NCI-H2196 (cell line): ENCODE measurements around the gene CCDC70.
"Not testable (repeated sequence)": the region's sequence is repeated elsewhere in the genome, so short reads cannot be mapped to it uniquely, and the experiment has no call there.

ENCODE experiments used
- DNase-seq: peaks from one replicate; lab custom pipeline; 2025; ENCODE audit not compliant: unreplicated experiment; lab: John Stamatoyannopoulos, UW

CCDC70 gene

DNA sequence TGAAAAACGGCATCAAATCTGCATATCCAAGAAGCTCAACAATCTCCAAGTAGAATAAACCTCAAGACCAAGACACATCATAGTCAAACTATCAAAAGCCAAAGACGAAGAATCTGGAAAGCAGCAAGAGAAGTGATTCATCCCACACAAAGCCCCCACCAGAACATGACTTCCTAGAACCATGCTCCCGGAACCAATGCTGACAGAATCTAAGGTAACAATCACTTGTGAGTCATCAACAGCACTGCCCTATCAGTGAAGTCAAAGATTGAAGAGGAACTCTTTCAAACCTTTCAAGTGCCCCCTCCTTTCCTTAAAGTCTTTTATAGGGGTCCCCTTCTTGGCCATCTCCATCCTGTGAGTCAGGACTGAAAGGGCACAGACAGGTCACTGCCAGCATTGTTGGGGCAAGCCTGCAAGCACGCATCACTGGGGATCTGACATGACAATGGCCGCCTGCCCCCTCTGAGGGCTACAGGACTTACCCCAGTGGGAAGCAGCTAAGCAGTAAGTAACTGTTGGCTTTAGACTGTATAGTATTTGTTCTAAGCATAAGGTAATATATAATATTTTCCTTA lies at the start of gene CCDC70:
CCDC70 (plus strand) TSS at position 247 of the 578 bp plus-strand sequence. CDS start 3,443 bp downstream, outside the sequence.
- no peak for DNase-seq

DNA sequence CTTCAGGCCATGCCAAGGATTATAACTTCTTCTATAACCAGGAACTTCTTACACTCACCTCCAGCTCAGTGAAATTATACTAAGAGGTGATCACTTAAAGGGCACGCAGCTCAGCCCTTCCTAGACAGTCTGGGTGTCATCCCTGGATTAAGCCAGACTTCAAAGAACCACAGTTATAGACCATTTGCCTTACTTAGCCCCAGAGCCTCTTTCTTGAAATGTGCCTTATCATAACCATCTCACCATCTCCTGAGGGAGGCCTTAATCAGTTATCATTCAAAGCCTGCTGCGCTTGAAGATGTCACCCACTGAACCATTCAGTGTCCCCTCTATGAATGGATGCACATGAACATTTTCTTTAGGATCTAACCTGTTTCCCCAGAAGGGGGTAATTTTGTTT lies 47.7 kb upstream of the CCDC70 start:
- DNase-seq: no peak

DNA sequence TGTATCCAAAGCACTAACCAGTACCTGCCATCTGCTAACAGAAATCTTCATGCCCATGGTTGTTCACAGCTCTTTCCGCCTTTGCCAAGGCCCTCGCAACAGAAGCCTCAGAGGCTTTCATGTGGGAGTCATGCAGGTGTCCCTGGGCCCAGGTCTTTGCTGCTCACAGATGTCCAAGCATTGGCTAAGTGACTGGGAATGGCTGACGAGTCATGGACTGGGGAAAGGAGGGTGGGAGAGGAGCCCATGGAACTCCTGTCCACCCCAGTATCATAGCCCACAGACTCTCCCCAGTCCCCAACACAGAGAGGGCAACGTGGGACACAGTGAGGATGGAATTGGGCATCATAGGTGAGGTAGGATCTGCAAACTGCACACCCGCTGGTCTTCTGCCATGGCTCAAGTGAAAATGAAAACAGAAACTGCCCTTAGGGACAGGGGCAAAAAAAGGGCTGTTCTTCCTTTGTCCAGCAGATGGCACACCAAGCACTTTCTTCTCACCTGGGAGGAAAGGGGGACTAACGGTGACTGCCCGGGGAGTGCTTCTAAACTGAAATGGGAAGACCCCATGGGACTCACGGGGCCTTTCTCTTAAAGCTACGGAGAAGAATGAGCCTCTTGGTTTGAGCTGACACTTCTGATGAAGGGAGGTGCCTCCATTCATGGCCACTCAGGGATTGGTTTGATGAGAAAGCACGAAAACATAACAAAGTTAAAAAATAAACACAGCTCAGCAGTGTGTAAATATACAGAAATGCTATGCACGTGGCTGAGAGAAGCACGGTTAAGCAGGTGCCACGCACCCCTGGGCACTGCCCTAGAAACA lies 46.7 kb upstream of the CCDC70 start:
- peak; percentile 58 for DNase-seq

DNA sequence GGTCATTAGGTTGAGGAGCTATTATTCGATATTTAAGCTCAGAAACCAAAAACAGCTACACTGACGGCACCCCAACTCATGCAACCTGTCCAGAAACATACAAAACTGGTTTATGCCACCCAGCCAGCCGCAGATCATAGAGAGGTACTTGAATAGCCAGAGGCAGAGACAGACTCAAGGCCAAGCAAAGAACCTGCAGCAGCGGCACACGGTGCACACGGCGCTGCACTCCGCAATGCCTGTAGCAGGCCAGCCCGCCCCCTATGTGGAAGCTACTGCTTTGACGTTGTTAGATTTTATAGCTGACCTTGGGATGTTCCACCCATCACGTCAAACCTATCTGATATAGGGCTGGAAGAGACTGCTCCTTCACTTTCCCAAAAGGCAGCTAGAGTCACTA lies 45.9 kb upstream of the CCDC70 start:
- no peak for DNase-seq

DNA sequence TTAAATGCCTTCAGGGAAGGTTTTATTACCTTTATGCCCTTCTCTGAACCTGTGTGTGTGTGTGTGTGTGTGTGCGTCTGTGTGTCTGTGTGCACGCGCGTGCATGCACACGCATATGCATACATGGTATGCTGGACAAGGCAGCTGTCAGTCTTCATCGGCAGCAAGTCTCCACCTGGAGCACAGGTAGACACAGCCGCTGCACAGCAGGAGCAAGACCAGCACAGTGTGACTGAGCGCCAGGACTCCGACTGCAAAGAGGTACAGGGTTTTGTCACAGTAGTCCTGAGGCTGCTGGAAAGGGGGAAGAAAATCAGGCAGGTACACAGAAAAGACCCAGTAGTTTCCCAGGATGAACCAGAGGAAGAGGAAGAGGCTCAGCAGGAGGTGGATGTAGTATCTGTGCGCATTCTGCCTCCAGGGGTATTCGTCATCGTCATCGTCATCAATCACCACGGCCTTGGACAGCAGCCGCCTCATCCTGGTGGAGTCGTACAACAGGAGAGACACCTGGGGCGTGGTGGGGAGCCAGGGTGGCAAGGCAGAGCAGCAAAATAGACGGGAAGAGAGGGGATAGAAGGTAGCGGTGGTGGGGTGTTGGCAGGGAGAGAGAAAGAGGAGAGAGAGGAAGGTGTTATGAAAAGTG lies 45.0 kb upstream of the CCDC70 start:
- no peak for DNase-seq

DNA sequence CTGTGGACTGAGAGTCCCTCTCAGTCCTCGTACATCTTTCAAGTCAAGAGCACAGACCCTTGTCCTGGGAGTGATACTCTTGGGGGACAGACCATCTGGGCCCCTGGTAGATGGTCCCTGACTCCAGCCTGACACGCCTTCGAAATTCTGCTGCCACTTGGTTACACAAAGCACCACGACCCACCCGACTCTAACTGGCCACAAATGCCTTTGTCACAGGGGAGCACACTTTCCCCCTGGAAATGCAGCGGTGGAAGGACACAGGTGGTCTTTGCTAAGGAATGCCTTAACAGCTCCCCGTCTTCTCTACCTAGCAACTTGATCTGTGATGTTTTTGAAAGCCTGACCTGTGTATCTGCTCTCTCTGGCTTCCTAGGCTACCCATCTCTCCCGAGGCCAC lies 44.1 kb upstream of the CCDC70 start:
- DNase-seq: no peak

DNA sequence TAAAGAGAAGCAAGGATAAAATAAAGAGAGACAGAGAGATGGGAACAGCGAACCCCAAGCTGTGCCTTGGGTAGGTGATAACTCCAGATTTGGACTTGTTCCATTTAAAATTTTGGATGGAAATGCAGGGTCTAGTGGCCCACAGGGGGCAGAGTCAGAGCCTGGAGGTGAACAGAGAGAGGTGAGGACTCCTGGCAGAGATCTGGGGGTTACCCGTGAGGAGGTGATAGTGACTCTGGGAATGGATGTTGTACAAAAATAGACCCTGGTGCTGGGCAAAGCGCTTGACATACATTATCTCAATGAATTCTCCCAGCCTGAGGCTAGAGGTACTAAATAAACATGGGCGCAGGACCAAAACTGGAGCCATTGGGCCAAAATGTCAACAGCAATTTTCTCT lies 43.5 kb upstream of the CCDC70 start:
- no peak for DNase-seq

DNA sequence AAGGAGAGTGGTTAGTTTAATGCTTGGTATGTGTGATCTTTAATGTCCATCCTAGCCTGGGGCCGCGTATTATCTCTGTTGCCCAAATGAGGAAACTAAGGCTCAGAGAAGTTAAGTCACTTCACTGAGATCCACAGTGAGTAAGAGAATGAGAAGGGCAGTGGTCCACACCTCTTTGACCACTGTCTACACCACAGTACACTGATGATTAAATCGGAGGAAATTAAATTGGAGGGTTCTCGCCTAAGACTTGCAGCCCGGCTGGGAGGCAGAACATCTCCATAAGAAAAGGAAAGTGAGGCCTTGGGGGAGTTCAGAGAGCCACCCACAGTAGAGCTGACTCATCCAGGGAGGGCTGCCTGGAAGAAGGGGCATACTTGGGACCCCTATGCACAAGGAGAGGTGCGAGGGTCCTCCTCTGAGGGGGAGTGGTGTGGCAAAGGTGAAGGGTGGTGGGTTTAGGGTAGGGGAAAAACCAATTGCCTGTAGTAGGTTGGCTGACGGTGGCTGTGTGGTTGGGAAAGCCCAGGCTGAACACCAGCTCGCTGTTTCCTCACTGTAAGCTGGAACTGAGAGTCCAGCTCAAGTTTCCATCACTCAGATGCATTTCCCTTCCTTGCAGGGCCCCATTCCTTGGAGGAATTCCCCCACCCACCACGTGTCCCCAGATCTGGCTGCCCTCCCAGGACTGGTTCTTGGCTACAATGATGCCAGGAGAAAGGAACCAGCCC lies 42.8 kb upstream of the CCDC70 start:
- DNase-seq: no peak

DNA sequence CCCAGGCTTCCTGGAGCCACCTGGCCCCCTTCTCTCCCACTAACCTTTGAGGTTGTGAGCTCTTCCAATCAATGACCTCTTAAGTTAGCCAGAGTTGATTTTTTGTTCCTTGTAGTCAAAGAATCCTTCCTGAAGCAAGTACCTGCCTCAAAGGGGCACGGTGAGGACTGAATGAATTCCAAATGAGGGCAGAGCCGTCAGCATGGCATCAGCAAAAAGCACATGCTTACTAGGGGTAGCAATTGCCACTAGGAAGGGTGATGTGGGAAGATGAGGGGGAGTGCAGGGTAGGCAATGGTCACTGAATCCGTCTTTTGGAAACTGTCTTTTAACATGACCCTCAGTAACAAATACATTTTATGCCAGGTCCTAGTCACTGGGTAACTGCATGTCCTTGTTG lies 42.2 kb upstream of the CCDC70 start:
- DNase-seq: no peak

DNA sequence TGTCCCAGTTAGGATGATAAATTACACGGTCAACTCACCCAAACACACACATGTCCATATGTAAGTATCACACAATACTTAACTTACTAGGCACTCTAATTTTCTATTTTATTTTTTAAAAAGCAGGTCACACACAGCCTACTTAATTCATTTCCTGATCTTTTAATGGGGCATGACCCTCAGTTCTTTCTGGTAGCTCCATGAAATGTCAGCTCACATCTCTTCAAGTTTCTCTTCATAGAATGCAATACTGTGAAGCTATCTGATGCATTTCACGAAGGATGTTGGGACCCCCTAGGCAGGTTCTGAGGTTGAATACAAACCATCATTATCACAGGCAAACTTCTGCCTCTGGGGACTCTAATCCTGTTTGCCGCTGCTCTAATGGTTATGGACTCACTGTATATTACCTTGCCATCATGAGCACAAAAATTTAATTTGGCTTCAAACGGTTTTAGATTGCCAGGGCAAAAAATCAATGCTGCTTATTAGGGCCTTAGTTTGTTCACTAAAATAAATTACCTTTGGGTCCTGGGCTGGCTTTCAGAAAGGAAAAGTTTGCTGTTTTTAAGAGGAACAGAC lies 41.7 kb upstream of the CCDC70 start:
- no peak for DNase-seq

DNA sequence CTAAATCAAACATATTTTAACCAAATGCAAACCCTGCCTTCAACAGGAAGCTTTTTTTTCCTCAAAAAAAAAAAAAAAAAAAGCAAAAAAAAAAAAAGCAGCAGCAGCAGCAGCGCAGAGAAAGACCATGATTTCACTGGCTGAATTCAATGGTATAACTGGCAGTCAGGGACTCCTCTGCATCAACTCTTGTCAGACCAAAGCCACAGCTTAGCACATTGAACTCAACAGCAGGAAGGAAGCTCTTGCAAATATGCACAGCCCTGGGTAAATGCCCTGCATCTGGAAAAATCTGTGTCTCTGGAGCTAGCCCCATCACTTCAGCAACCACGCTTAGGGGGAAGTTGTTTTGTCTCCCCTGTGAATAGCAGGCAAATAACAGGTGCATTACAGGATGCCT lies 40.2 kb upstream of the CCDC70 start:
- no peak for DNase-seq

DNA sequence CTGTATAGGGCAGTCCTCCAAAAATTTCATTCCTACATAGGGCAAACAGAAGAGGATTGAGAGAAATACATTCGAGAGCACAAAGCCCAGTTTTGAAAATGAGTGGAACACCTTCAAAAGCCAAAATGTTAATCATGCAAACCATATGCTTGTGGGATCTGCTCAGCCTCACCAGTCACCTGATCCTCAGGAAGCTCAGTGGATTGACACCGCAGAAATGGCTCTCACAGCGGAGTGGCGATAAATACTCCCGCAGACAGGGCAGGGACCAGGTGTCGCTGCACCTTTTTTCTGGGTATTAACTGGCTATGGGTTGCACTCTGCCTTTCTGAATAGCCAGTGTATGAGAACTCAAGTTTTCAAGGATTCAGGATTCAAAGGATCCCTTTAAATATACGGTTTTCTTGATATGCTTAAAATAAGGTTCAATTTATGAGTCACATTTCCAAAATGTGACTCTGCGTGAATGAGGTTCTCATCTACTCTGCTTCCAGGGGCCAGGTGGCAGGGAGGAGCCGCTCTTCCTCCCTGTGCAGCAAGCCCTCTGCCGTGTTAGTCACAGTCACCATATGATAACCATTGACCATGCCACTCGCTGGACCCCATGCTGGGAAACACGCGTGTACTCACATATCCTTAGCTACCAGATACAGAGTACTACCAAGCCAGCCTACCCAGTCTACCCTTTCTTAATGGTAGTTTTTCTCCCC lies 39.5 kb upstream of the CCDC70 start:
- DNase-seq: no peak

DNA sequence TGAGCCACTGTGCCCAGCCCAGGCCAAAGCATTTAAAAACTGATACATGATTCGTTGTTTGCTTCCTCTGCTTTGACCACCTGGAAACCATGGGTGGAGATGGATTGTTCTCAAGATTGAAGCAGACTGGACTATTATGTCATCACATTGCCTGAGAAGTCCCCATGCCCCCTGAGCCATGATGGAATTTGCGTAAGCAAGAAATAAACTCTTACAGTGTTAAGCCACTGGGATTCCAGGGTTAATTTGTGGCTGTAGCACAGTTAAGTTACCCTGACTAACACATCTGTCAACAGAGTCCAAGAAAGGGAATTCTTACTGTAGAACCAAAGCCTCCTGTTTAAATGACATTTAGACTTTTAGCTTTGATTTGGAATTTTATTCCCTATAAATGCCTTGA lies 38.4 kb upstream of the CCDC70 start:
- no peak for DNase-seq

DNA sequence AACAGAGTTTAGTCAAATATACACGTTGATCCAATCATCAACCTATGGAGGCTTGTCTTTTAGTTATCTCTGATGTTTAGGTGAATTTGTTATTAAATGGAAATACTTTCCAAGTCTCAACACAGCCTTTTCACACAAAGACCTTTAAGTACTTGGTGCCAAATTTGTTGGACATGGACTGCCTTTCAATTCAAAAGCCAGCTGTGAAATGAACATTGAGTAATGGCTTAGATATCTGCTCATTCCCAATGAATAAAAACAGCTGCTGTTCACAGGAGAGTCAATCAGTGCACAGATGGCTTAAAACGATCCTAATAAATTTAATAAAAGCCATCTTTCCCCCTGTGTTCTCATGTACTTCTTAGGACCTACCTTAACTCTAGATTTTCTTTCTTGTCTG lies 37.9 kb upstream of the CCDC70 start:
- DNase-seq: no peak

DNA sequence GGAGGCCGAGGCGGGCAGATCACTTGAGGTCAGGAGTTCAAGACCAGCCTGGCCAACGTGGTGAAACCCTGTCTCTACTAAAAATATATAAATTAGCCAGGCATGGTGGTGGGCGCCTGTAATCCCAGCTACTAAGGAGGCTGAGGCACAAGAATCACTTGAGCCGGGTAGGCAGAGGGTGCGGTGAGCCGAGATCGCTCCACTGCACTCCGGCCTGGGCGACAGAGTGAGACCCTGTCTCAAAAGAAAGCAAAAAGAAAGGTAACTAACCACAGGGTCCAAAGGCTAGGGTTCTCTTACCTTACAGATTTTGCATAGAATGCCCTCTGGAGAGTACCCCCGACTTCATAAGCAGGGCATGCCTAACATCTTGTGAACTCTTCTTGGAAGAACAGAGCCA lies 37.1 kb upstream of the CCDC70 start:
- DNase-seq: not testable (repeated sequence)

DNA sequence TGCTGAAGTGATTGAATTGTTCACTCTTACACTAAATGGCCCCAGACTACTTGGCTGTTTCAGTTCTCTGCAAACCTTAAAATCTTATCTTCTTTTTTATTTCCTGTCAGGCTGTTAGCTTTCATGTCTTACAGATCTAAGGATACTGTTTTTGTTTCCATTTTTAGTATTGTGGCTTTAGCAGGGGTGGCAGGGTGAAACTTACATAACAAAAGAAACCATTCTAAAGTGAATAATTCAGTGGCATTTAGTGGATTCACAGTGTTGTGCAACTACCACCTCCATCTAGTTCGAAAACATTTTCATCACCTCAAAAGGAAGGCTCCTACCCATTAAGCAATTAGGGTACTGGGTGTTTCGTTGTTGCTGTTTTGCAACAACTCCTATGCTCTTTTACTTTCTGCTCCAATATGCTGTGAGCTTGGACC lies 36.6 kb upstream of the CCDC70 start:
- DNase-seq: no peak

DNA sequence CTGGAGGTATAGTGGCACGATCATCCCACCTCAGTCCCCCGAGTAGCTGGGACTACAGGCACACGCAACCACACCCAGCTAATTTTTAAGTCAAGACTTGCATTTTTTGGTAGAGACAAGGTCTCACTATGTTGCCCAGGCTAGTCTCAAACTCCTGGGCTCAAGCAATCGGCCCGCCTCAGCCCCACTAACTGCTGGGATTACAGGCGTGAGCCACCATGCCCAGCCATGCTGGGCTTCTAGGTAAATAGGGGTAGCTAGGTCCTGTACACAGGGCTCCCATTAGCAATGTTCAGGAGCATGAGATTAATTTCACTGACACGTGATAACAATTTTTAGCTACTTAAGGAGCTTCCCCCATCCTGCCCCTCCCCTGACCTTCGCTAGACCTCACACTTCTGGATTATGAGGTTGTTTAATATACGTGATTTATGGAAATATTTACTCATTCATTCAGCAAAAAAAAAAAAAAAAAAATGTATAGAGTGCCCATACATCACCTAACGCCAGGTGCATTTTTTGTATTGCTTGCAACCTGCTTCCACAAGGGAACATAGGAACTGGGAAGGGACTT lies 36.0 kb upstream of the CCDC70 start:
- no peak for DNase-seq

DNA sequence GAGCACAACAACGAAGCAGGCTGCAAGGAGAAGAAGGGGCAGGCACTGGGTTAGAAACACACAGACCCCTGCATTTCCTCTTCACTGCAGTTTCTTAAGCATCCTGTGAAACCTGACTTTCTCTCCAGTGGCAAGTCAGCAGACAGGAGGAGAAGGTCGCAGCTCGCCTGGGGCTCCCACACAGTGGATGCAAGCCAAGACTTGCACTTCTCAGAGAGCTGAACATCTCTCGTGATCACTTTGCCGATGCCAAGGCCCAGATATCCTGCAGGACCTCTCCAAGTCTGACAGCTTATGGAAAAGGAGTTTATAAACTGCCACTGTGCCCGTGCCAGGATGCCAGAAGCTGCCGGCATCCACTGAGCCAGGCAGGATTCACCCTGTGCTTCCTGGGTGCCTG lies 35.2 kb upstream of the CCDC70 start:
- no peak for DNase-seq

DNA sequence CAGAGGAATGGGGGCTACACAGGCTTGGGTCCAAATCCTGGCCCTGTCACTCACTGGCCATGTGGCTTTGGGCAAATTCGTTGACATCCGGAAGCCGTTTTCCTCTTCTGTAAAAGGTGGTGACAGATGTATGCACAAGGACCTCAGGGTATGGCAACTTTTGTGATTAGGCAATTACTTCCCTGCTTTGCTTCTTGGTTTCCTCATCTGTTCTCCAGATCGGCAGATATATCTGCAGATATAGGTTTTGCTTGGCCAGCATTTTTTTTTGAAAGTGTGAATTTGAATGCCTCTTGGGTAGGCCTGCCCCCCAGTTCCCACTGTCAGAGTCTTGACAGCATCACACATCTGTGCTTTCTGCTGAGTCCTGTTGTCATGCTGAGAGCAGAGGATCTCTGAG lies 34.5 kb upstream of the CCDC70 start:
- DNase-seq: no peak
